ENCODE measurements around the gene WDR44. TPM values are rescaled to one million over a fixed set of nuclear protein-coding genes. Genes with fewer than 3 reads are reported as not detected.
A peak's percentile ranks its signal among the peaks of the same experiment; 100 is the strongest.

Gene WDR44
- total RNA-seq, 1 donor from 2014 or later, result 18.9 TPM

- intact Hi-C loops (cut with DNase I), result no loop called here
- no peak for ATAC-seq
- no peak for DNase-seq (ENCODE audit: low spot score)
Measured at GRCh38 chrX:118353081-118353850, 7.4 kb downstream of the WDR44 start.

GRCh38 chrX:118355225-118355920, 9.5 kb downstream of the WDR44 start:
- DNase-seq (ENCODE audit: low spot score) (no peak), ATAC-seq (no peak)
- intact Hi-C loops (cut with DNase I), result no loop called here

DNA sequence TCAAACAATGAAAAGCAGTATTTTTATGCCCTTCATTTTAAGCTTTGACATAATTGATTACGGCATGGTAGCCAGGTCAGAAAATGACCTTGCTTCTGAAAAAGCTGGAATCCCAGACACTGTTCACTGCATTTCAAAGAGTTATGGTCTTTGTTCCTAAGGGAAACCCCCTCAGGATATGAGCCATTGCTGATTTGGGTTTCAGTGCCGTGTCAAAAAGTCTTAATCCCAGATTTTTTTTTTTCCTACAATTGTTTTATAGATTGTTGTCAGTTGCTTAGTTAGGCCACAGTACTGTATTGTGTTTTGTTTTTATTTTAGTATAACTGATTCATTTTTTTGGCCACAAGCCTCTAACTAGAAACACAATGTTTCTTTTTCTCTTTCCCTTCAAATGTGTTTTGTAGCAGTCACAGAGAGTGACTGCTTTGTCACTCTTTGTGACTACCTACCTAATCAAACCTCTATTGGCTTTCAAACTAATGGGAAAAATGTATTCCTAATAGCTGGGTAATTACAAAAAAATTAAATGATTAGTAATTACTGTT, 10.3 kb downstream of the WDR44 start:
- ATAC-seq (no peak), DNase-seq (ENCODE audit: low spot score) (no peak)
- intact Hi-C loops (cut with DNase I), result no loop called here

DNA sequence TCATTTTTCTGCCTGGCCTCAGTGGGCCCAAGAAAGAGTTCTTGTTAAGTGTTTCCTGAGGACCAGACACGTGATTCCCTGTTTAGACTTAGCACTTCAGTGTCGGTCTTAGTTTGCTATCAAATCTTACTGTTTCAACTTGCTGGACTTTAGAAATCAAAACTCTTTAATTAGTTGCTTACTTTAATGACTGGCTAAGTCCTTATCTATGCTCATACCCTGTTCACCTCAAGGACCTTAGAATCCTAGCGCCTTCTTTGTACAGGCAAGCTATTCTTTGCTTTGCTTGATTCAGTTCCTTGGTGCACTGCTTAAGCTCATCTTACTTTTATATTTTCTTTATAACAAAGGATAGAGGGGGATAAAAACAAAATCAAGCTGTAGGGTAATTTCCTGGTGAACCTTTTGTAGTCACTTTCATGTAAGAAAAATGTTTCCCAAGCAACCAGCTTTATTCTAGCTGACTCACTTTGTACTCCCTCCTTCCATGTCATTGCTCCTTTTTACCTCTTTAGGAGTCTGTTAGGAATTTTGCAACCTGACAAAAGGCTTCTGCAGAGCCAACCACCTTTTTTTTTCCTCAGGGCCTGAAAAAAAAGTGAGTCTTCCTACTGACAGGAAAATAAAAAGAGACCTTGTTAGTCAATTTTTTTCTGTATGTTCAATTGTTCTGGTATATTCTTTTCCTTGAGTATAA, 14.7 kb downstream of the WDR44 start:
- no peak for ATAC-seq
- intact Hi-C loops (cut with DNase I), result no loop called here

DNA sequence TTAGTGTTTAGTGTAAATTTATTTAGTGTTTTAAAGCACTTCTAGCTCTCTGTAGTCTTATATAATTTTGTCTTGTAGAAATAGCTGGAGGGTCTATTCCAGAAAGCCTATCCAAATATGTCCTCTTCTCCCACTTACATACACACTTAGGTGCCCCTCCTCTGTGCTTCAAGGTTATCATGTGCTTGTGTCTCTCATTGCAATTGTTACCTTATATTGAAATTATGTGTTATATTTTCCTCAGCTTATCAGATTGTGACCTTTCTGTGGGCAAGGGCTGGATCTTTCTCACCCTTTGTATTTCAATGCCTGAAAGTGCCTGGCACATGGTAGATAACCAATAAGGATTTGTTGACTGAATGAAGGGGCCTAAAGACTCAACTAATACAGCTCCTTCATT, 18.4 kb downstream of the WDR44 start:
- intact Hi-C loops (cut with DNase I), result no loop called here
- no peak for ATAC-seq

More for the DNA sequence above, 14.7 kb downstream of the WDR44 start:
- no peak for DNase-seq (ENCODE audit: low spot score)

GRCh38 chrX:118367338-118367737, 21.4 kb downstream of the WDR44 start:
- no peak for DNase-seq (ENCODE audit: low spot score)
- ATAC-seq, result no peak
- intact Hi-C loops (cut with DNase I), result no loop called here

More for the DNA sequence above, 18.4 kb downstream of the WDR44 start:
- DNase-seq (ENCODE audit: low spot score), result no peak

- ATAC-seq, result no peak
- intact Hi-C loops (cut with DNase I), result no loop called here
Measured at GRCh38 chrX:118368398-118368797, 22.5 kb downstream of the WDR44 start.

GRCh38 chrX:118370921-118371624, 25.2 kb downstream of the WDR44 start:
- ATAC-seq (no peak), DNase-seq (ENCODE audit: low spot score) (no peak)
- intact Hi-C loops (cut with DNase I), result no loop called here

More at GRCh38 chrX:118368398-118368797, 22.5 kb downstream of the WDR44 start:
- no peak for DNase-seq (ENCODE audit: low spot score)

DNA sequence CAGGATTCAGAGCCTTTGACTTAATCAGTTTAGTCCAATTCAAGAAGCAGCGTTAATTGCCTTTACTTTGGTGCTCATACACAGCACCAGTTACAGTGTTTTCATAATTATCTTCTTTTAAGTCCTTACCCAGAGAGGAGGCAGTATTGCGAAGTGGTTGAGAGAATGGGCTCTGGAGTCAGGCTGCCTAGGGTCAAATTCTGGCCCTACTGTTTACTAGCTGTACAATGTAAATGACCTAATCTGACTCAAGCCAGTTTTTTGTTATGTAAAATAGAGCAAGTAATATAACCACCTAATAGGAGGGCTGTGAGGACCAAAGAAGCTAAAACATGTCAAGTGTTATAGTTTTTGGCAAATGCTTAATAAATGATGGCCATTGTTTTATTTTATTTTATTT, 27.6 kb downstream of the WDR44 start:
- intact Hi-C loops (cut with DNase I), result no loop called here
- no peak for DNase-seq (ENCODE audit: low spot score)
- ATAC-seq, result no peak

- ATAC-seq (no peak), DNase-seq (ENCODE audit: low spot score) (no peak)
- intact Hi-C loops (cut with DNase I), result no loop called here
Measured at GRCh38 chrX:118383120-118383519, 37.2 kb downstream of the WDR44 start.

- no peak for ATAC-seq
- no peak for DNase-seq (ENCODE audit: low spot score)
- intact Hi-C loops (cut with DNase I), result no loop called here
Measured at GRCh38 chrX:118392716-118393115, 46.8 kb downstream of the WDR44 start.

GRCh38 chrX:118396113-118396512, 50.2 kb downstream of the WDR44 start:
- DNase-seq (ENCODE audit: low spot score) (no peak), ATAC-seq (no peak)
- intact Hi-C loops (cut with DNase I), result no loop called here

GRCh38 chrX:118418811-118419251, 72.9 kb downstream of the WDR44 start:
- intact Hi-C loops (cut with DNase I), result no loop called here
- no peak for DNase-seq (ENCODE audit: low spot score)
- ATAC-seq, result no peak

DNA sequence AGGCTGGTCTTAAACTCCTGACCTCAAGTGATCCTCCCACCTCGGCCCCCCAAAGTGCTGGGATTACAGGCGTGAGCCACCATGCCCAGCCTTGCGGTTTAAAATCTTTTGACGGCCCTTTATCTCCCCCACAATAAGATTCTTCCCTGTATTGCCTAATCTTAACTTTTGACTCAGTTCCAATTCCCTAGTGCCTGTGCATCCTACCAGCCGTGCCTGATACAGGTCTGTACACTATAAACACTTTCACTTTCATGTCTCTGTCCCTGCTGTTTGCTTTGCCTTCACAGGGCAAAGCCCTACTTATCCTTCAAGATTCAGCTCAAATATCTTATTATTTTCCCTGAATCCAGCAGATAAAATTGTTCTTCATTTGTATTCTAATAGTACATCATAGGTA, 74.6 kb downstream of the WDR44 start:
- ATAC-seq, result no peak
- intact Hi-C loops (cut with DNase I), result no loop called here
- DNase-seq (ENCODE audit: low spot score), result no peak

DNA sequence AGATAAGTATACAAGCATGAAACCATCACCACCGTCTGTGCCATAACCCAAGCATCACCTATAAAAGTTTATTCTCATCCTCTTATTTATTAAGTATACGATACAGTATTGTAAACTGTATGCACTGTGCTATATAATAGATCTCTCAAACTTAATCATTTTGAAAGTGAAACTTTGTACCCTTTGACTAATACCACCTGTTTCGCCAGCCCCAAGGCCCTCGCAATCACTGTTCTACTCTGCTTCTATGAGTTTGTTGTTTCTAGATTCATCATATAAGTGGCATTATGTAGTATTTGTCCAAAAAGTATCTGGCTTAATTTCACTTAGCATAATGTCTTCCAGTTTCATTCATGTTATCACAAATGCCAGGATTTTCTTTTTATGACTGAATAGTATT, 77.7 kb downstream of the WDR44 start:
- intact Hi-C loops (cut with DNase I), result no loop called here
- no peak for DNase-seq (ENCODE audit: low spot score)
- no peak for ATAC-seq

DNA sequence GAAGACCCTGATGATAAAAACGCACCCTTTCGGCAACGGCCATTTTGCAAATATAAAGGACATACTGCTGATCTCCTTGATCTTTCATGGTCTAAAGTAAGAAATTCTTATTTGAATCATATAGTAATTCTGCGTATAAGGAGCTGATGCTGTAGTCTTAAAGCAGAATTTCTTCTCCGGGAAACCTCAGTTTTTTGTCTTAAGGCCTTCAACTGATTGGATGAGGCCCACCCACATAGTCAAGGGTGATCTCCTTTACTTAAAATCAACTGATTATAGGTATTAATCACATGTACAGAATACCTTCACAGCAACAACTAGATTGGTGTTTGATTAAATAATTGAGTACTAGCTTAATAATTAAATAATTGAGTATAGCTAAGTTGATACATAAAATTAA, 86.9 kb downstream of the WDR44 start:
- no peak for ATAC-seq
- intact Hi-C loops (cut with DNase I), result no loop called here

DNA sequence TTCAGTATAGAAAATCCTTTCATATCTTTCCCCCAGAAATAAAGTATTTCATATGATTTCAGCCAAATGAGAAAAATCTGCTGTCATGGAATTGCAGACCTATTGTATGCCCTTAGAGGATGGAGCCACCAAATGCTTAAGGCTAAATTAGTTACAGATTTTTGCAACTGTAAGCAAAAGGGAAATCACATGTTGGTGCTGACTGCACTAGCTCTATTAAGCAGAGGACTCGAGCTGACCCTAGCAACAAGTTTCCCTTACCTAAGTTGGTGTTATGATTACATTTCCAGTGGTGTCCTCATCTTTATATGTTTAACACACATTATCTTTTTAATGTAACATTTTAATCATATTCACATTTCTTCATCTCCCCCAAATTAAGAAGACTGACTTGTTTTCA, 91.4 kb downstream of the WDR44 start:
- ATAC-seq, result peak; percentile 49
- intact Hi-C loops (cut with DNase I), result no loop called here
- DNase-seq (ENCODE audit: low spot score), result no peak

More for the DNA sequence above, 86.9 kb downstream of the WDR44 start:
- no peak for DNase-seq (ENCODE audit: low spot score)

DNA sequence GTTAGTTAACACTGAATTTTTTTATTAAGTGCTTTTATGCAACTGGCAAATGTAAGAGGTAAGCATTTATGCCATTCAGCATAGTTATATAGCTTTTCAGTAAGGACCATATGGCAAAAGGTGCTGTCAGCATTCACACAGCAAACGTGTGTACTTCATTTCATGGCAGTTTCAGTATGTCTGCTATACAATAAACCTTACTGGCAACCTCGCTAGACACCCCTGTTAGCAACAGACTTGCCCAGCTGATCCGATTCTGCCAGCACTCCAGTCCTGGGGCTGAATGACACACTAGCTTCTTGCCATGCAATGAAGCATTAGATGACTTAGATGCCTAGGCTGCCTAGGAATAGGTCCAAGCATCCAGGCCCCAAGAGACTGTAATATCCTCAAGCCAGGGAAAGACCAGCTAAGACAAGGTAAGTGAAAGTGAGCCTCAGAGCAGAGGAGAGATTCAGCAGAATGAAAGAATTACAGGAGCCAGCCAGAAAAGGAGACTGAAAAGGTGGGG, 102.4 kb downstream of the WDR44 start:
- no peak for ATAC-seq
- intact Hi-C loops (cut with DNase I), result no loop called here

GRCh38 chrX:118455013-118455412, 109.1 kb downstream of the WDR44 start:
- DNase-seq (ENCODE audit: low spot score), result no peak
- ATAC-seq, result no peak
- intact Hi-C loops (cut with DNase I), result no loop called here

More for the DNA sequence above, 102.4 kb downstream of the WDR44 start:
- DNase-seq (ENCODE audit: low spot score), result no peak
